Panc1 (cell line): ENCODE results near the gene KLF6. TPM values are rescaled to one million over a fixed set of nuclear protein-coding genes. Genes with fewer than 3 reads are reported as not detected.

ENCODE experiments used
- ATAC-seq: fragments of 200-7000 bp; cut with Tn5 transposase; 2 replicates; pipeline ENCODE4 v1.9.1; 2020; ENCODE audit warnings: mild to moderate bottlenecking, moderate library complexity
- BruUV-seq: library from RNA; stranded (reverse); fragments of 400-500 nt; replicated peaks from 2 replicates; lab custom pipeline; 2021; lab: Mats Ljungman, UMichigan
- CTCF ChIA-PET: fragments of 300-600 bp; sonication (Branson Sonifier 250); formaldehyde crosslinking; loops from one replicate; lab custom pipeline; 2022; ENCODE audit warnings: antibody characterized with exemption; lab: Charles Lee
- POLR2A ChIA-PET: fragments of 300-600 bp; sonication (Branson Sonifier 250); formaldehyde crosslinking; loops from one replicate; lab custom pipeline; 2022; ENCODE audit warnings: antibody characterized with exemption; lab: Charles Lee
- DNase-seq: peaks from one replicate; pipeline ENCODE4 v3.0.0-alpha.2; 2010; ENCODE audit warnings: low read depth, low spot score
- H3K27ac ChIP-seq: 2 replicates; pipeline ENCODE4 v1.5.1; 2011; ENCODE audit warnings: mild to moderate bottlenecking, low read length, inconsistent platforms
- H3K27me3 ChIP-seq: fragments of 200-500 bp; sonication (Bioruptor generic); 2 replicates; pipeline ENCODE4 v1.6.0; 2014; ENCODE audit warnings: low read length, inconsistent platforms; ENCODE audit not compliant: control insufficient read depth, insufficient read depth
- H3K36me3 ChIP-seq: fragments of 200-500 bp; sonication (Bioruptor generic); 2 replicates; pipeline ENCODE4 v1.5.1; 2014; ENCODE audit warnings: inconsistent platforms, mild to moderate bottlenecking, low read length, moderate library complexity; ENCODE audit not compliant: control insufficient read depth, insufficient read depth
- H3K4me1 ChIP-seq: 2 replicates; pipeline ENCODE4 v1.5.1; 2011; ENCODE audit warnings: inconsistent platforms, mild to moderate bottlenecking, low read length, moderate library complexity; ENCODE audit not compliant: control insufficient read depth, insufficient read depth
- H3K4me3 ChIP-seq, 2 experiments: 2 replicates each; pipeline ENCODE4 v1.5.1; 2011 to 2012; ENCODE audit warnings: low read depth in 2 of 2, low read length in 2 of 2, mild to moderate bottlenecking in 2 of 2, inconsistent platforms in 1 of 2, moderate library complexity in 1 of 2
- H3K9me3 ChIP-seq: fragments of 200-500 bp; sonication (Bioruptor generic); 2 replicates; pipeline ENCODE4 v1.5.1; 2014; ENCODE audit warnings: low read depth, mild to moderate bottlenecking, inconsistent platforms, low read length, moderate library complexity; ENCODE audit not compliant: control insufficient read depth, insufficient read depth
- CTCF ChIP-seq: fragments of 450-650 bp; IDR thresholded peaks from 2 replicates; pipeline ENCODE4 v1.5.1; 2017; ENCODE audit warnings: mild to moderate bottlenecking
- POLR2AphosphoS5 ChIP-seq: IDR thresholded peaks from 2 replicates; pipeline ENCODE4 v1.6.1; 2012; ENCODE audit warnings: mild to moderate bottlenecking, low read depth, low read length, moderate library complexity
- REST ChIP-seq, 2 experiments: IDR thresholded peaks; 2 replicates each; pipeline ENCODE4 v1.6.1; 2011 to 2012; ENCODE audit warnings: low read depth in 2 of 2, control low read depth in 1 of 2, low read length in 1 of 2, mild to moderate bottlenecking in 1 of 2, moderate library complexity in 1 of 2; ENCODE audit not compliant: insufficient read depth in 1 of 2
- SIN3A ChIP-seq: IDR thresholded peaks from 2 replicates; pipeline ENCODE4 v1.6.1; 2012; ENCODE audit warnings: low read depth, mild to moderate bottlenecking, low read length, moderate library complexity, borderline replicate concordance; ENCODE audit not compliant: insufficient read depth
- TCF7L2 ChIP-seq: IDR thresholded peaks from 2 replicates; pipeline ENCODE4 v1.6.1; 2011; ENCODE audit warnings: mild to moderate bottlenecking, low read depth, low read length, inconsistent platforms
- in situ Hi-C: cut with HindIII; loops from 2 replicates; pipeline ENCODE4 v1.10.0; 2016; ENCODE audit warnings: low sequenced_read_pairs, low pct_unique_long_range_greater_than_20kb
- intact Hi-C: fragments of 100-400 bp; cut with micrococcal nuclease; formaldehyde crosslinking; loops from one replicate; pipeline ENCODE4 v1.10.0; 2022; ENCODE audit not compliant: unreplicated experiment
- total RNA-seq: library from RNA; stranded (reverse); gene quantifications from one replicate; pipeline ENCODE4 v1.2.1, GENCODE V29; 2021; ENCODE audit not compliant: unreplicated experiment

KLF6 gene
- total RNA-seq, 1 experiment from 2014 or later: 177 TPM

GRCh38 chr10:3802526-3803265 is 17.7 kb upstream of the KLF6 start:
- TF ChIP-seq TCF7L2: no peak
- TF ChIP-seq POLR2AphosphoS5: no peak
- TF ChIP-seq SIN3A: no peak
- TF ChIP-seq CTCF: no peak
- TF ChIP-seq REST (IDR thresholded peaks at IDR 0.05; ENCODE audit: insufficient read depth in 1 of 2, low read depth in 2 of 2, low read length in 1 of 2): no peak
- ATAC-seq (no peak), DNase-seq (no peak)
- no peaks in the 10 kb centered on the region for H3K27me3 ChIP-seq
- ChIA-PET POLR2A (no interaction called here), CTCF (no interaction called here)
- H3K9me3 ChIP-seq: peaks cover 7% of the 10 kb centered on the region; the same call in 1 of the 2 replicates
- peaks cover 51% of the 10 kb centered on the region for H3K4me1 ChIP-seq
- peak overlapping the region; percentile 87 for H3K27ac ChIP-seq
- no peak overlapping the region for H3K4me3 ChIP-seq
- BruUV-seq: no TSS peak
- no peaks in the 10 kb centered on the region for H3K36me3 ChIP-seq
- in situ Hi-C loops: no loop called here
- intact Hi-C loops: no loop called here

GRCh38 chr10:3801558-3802192 is 16.7 kb upstream of the KLF6 start:
- DNase-seq (no peak), ATAC-seq (no peak)
- Histone ChIP-seq H3K9me3 (peaks cover 10% of the 10 kb centered on the region; the same call in 1 of the 2 replicates), H3K27me3 (no peaks in the 10 kb centered on the region), H3K27ac (peak overlapping the region; percentile 87), H3K4me3 (no peak overlapping the region), H3K36me3 (no peaks in the 10 kb centered on the region), H3K4me1 (peaks cover 41% of the 10 kb centered on the region)
- BruUV-seq: no TSS peak
- intact Hi-C loops: no loop called here
- ChIA-PET POLR2A (interaction anchor here (1.3 kb wide), 1 partner anchor 17 kb away, joined by 7 read pairs; the partner anchor contains the start of gene KLF6), CTCF (no interaction called here)
- TF ChIP-seq TCF7L2: no peak
- TF ChIP-seq REST (IDR thresholded peaks at IDR 0.05; ENCODE audit: insufficient read depth in 1 of 2, low read depth in 2 of 2, low read length in 1 of 2): no peak
- no peak for TF ChIP-seq SIN3A
- no peak for TF ChIP-seq CTCF
- TF ChIP-seq POLR2AphosphoS5: no peak
- in situ Hi-C loops: no loop called here
